ENCODE data around the gene GKN1.

GRCh38 chr2:68942827-68943226, 31.6 kb upstream of the GKN1 start:
- TF ChIP-seq POLR2A (IDR thresholded peaks at IDR 0.05; ENCODE audit: low read depth) (no peak), CTCF (IDR thresholded peaks at IDR 0.05) (no peak)

Data from esophagus muscularis mucosa (tissue), 3 donors.